ENCODE measurements around the gene KMT2D. TPM values are rescaled to one million over a fixed set of nuclear protein-coding genes. Genes with fewer than 3 reads are reported as not detected.

KMT2D gene
- total and polyA plus RNA-seq, 2 of the 8 experiments (the other 6 are each of a cell fraction or from before 2014, with no cell fraction given): 9.1 to 86.3 TPM

DNA sequence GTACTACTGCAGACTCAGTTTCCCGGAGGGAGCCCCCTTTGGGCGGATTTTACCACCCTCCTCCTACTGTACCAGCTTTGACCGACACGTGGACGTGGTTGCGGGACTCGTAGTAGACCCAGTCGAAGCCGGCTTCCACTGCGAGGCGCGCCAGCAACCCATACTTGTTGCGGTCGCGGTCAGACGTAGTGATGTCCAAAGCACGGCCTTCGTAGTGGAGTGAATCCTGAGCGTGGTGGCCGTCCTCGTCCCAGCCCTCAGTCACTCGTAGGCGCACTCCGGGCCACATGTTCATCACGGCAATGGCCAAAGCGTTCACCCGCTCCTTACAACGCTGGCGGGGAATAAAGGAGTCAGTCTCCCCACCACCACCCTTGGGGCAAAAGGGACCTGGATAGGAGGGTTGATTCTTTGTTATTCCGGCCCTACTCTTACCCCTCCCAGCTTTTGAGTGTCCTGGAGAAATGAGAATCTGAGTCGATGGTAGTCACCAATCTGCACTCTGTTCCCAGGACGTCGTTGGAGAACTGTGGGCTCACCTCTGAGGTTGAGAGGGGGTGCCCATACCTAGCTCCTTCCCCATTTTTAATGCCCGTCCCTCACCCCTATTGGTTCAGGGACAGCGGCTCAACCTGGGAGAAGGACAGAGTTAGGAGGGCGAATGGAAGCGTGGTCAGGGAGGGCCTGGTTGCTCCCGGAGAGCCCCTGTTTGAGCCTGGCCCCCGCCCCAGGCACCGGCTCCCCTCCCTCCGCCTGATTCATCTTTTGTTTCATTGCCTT lies 30.7 kb upstream of the KMT2D start:
- CTCF ChIA-PET (ENCODE audit: partially characterized antibody): interaction anchor here (0.5 to 11.2 kb wide), 19 partner anchors 10 to 487 kb away, joined by 3 to 178 read pairs (median 5); partner anchors contain the start of genes DDN, LMBR1L, RHEBL1 and TUBA1B
- Histone ChIP-seq H3K56ac (replicated peaks; ENCODE audit: insufficient read length, low read depth, low read length) (no peak overlapping the region), H3K4me1 (replicated peaks in 1 of 4; ENCODE audit: control insufficient read depth in 3 of 4, insufficient read depth in 4 of 4, low read length in 3 of 4) (peaks cover 0 to 47% (median 20%) of the 10 kb centered on the region in 4 experiments; a peak in 6 of 7 replicates), H2BK5ac (ENCODE audit: low read depth, low read length) (no peak overlapping the region), H4K5ac (ENCODE audit: insufficient read length, low read depth, low read length) (no peak overlapping the region), H3K79me1 (ENCODE audit: low read depth, low read length) (no peaks in the 10 kb centered on the region), H3K14ac (ENCODE audit: insufficient read length) (no peak overlapping the region), H3K79me2 (ENCODE audit: control insufficient read depth in 1 of 2, insufficient read depth in 2 of 2, low read length in 2 of 2) (no peaks in the 10 kb centered on the region), H3K9me3 (ENCODE audit: insufficient read depth in 2 of 2, low read depth in 1 of 2, low read length in 1 of 2) (no peaks in the 10 kb centered on the region; a peak in 1 of 4 replicates), H2BK12ac (ENCODE audit: low read depth, low read length) (no peak overlapping the region; the same call in 1 of the 2 replicates), H3K4me2 (ENCODE audit: insufficient read depth in 1 of 2, low read depth in 2 of 2, low read length in 2 of 2) (peak overlapping the region; percentile 45 to 75; a peak in 3 of 4 replicates), H3K27me3 (replicated peaks in 1 of 4; ENCODE audit: control insufficient read depth in 3 of 4, extremely low read depth in 1 of 4, insufficient read depth in 3 of 4, low read length in 3 of 4) (peaks cover 58 to 89% (median 81%) of the 10 kb centered on the region in 4 experiments), H3K4ac (replicated peaks; ENCODE audit: insufficient read length, low read depth, low read length) (no peak overlapping the region), H4K8ac (ENCODE audit: extremely low read depth, insufficient read depth, low read length) (no peak overlapping the region), H4K91ac (replicated peaks; ENCODE audit: insufficient read length, low read length) (no peak overlapping the region), H2AK5ac (ENCODE audit: low read depth, low read length) (no peak overlapping the region), H3K36me3 (ENCODE audit: control insufficient read depth in 2 of 4, insufficient read depth in 4 of 4, low read length in 3 of 4) (peaks cover 0 to 4% (median 0%) of the 10 kb centered on the region in 4 experiments; a peak in 1 of 8 replicates), H3K23me2 (ENCODE audit: low read depth, low read length) (peaks cover 13% of the 10 kb centered on the region), H3K23ac (ENCODE audit: insufficient read length) (no peak overlapping the region), H3K4me3 (ENCODE audit: extremely low read depth in 1 of 4, insufficient read depth in 2 of 4, low read depth in 3 of 4, low read length in 4 of 4) (peak overlapping the region in 3 of 4 experiments; percentile 9 to 50 (median 12); a peak in 4 of 8 replicates), H2BK120ac (replicated peaks; ENCODE audit: low read depth, low read length) (no peak overlapping the region), H4K20me1 (replicated peaks in 1 of 2; ENCODE audit: control insufficient read depth in 1 of 2, insufficient read depth in 2 of 2, low read length in 2 of 2) (peaks cover 5 to 9% of the 10 kb centered on the region in 2 experiments), H2AFZ (ENCODE audit: low read length) (no peak overlapping the region), H2BK15ac (ENCODE audit: low read length) (no peak overlapping the region), H3K9ac (replicated peaks in 1 of 4; ENCODE audit: extremely low read depth in 1 of 4, low read depth in 3 of 4, low read length in 3 of 4) (no peak overlapping the region), H3K27ac (ENCODE audit: low read depth, low read length) (no peak overlapping the region), H3K18ac (ENCODE audit: extremely low read depth, low read length) (no peak overlapping the region), H2BK20ac (ENCODE audit: low read length) (no peak overlapping the region)
- no peak for FAIRE-seq
- DNase-seq (ENCODE audit: low read depth in 1 of 2, low spot score in 2 of 2): peak in 1 of 2 experiments; percentile 63
- 37% methylated on average over 40 of the region's 41 CpGs; no CpG with 5 or more reads in 1 of the 2 experiments for WGBS, 2 experiments (ENCODE audit: extremely low coverage in 1 of 2, insufficient coverage in 1 of 2, insufficient read length in 1 of 2, insufficient replicate concordance in 2 of 2, low coverage in 1 of 2, low lambda C conversion rate in 2 of 2, missing lambda C conversion rate in 1 of 2)
- POLR2A ChIA-PET (ENCODE audit: partially characterized antibody): interaction anchor here (1.0 to 6.4 kb wide), 10 partner anchors 12 to 226 kb away, joined by 3 to 66 read pairs (median 6); partner anchors contain the start of genes KMT2D, LMBR1L, RHEBL1 and RND1
- TF ChIP-seq, protein P1, sequence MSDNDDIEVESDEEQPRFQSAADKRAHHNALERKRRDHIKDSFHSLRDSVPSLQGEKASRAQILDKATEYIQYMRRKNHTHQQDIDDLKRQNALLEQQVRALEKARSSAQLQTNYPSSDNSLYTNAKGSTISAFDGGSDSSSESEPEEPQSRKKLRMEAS (IDR thresholded peaks at IDR 0.05): peak; percentile 62
- TF ChIP-seq SRF (IDR thresholded peaks at IDR 0.05; ENCODE audit: low read depth, low read length) (no peak), EGR1 (IDR thresholded peaks at IDR 0.05; ENCODE audit: borderline replicate concordance, low read depth, low read length) (no peak), EZH2 (IDR thresholded peaks at IDR 0.05; ENCODE audit: low read depth, low read length, severe bottlenecking) (peak; percentile 57), SIN3A (conservative IDR thresholded peaks at IDR 0.05 in 1 of 2, IDR thresholded peaks at IDR 0.05 in 1 of 2; ENCODE audit: low read depth in 1 of 2, low read length in 2 of 2) (no peak), RNF2 (IDR thresholded peaks at IDR 0.05; ENCODE audit: borderline replicate concordance, low read depth, low read length, missing control alignments, poor library complexity, severe bottlenecking) (peak; percentile 21), CHD1 (IDR thresholded peaks at IDR 0.05; ENCODE audit: low read depth, low read length) (no peak), JUN (IDR thresholded peaks at IDR 0.05; ENCODE audit: low read depth, low read length) (no peak)
- TF ChIP-seq, protein P2, sequence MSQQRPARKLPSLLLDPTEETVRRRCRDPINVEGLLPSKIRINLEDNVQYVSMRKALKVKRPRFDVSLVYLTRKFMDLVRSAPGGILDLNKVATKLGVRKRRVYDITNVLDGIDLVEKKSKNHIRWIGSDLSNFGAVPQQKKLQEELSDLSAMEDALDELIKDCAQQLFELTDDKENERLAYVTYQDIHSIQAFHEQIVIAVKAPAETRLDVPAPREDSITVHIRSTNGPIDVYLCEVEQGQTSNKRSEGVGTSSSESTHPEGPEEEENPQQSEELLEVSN (IDR thresholded peaks at IDR 0.05): peak; percentile 57

Measured in H1 (cell line).